DMS53 treated with DMSO at 0.1 percent for 48 hours (cell line): Measurements from ENCODE around the gene FOLR3.
"Not testable (repeated sequence)": the region's sequence is repeated elsewhere in the genome, so short reads cannot be mapped to it uniquely, and the experiment has no call there.

Experiments
- DNase-seq: peaks from one replicate; lab custom pipeline; 2025; ENCODE audit not compliant: unreplicated experiment; lab: John Stamatoyannopoulos, UW

The FOLR3 gene

GRCh38 chr11:72123117-72123653 is 12.3 kb upstream of the FOLR3 start:
- no peak for DNase-seq

DNA sequence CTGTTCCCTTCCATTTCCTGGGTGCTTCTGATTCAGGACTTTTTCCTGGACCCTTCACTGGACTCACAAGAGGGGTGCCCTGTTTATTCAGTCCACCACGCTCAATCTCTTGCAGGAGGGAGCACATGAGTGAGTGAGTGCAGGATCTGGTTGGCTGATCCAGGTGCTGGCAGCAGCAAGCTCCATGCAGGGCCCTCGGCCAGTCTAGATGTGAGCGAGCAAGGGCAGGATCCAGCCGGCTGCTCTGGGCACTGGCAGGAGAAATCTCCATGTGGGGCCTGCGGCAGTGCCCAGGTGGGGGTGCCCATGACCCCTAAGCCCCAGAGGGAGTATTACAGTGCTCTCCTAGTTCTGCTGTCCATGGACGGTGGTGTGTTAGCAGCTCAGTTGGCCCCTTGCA is 11.5 kb upstream of the FOLR3 start:
- no peak for DNase-seq

DNA sequence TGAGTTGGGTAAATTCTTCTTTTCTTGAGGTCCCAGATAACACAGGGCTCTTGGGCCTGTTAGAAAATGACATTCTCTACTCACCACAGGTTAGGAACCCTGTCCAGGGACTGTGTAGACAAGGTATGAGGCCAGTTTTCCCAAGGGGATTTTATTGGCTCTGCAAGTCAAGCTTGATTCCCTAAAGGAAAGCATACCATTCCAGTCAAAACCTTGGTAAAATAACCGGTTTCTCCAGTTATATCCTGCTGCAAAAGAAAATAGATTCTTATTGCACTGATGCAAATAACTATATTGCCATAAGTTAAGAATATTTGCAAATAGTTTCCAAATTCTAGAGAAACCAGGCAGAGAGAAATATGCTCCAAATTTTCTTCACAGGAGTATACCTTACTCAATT is 9.6 kb upstream of the FOLR3 start:
- no peak for DNase-seq

GRCh38 chr11:72127923-72128322 is 7.6 kb upstream of the FOLR3 start:
- DNase-seq = no peak

GRCh38 chr11:72129381-72129780 is 6.1 kb upstream of the FOLR3 start:
- DNase-seq = no peak

DNA sequence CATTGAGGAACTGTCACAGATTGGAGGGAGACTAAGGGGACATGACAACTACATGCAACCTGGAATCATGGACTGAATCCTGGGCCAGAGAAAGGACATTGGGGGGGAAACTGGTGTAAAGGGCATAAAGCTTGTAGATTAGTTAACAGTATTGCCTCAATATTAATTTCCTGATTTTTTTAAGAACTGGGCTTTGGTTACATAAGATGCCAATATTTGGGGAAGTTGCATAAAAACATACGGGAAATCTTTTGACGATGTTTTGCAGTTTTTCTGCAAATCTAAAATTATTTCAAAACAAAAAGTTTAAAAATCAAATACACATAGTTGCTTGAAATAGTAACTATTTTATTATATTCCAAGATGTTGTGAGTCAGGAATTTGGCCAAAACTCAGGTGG is 2.9 kb upstream of the FOLR3 start:
- no peak for DNase-seq

DNA sequence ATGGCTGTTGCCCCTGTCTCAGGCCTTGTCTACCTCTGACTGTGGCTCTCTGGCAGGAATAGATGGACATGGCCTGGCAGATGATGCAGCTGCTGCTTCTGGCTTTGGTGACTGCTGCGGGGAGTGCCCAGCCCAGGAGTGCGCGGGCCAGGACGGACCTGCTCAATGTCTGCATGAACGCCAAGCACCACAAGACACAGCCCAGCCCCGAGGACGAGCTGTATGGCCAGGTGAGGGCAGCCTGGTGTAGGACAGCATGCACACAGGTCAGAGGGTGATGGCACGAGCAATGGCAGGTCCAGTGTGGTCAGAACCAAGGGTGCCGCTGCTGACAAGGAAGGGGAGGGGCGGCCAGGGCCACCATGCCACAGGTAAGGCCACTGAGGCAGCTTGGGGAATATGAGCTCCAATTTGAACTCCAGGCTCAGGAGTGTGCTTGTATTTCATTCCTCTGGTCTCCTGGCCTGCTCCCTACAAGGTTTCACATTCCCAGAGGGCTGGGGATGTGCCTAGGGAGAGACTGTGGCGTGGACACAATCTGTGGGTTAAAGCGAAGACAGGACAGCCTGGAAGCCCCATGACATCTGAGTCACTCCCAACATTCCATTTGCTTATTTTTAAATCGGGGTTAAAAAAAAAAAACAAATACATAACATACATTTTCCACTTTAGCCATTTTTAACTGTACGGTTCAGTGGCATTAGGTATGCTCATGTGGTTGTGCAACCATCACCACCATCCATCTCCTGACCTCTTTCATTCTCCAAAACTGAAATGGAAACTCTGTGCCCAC is 562 bp downstream of the FOLR3 start:
- no peak for DNase-seq

DNA sequence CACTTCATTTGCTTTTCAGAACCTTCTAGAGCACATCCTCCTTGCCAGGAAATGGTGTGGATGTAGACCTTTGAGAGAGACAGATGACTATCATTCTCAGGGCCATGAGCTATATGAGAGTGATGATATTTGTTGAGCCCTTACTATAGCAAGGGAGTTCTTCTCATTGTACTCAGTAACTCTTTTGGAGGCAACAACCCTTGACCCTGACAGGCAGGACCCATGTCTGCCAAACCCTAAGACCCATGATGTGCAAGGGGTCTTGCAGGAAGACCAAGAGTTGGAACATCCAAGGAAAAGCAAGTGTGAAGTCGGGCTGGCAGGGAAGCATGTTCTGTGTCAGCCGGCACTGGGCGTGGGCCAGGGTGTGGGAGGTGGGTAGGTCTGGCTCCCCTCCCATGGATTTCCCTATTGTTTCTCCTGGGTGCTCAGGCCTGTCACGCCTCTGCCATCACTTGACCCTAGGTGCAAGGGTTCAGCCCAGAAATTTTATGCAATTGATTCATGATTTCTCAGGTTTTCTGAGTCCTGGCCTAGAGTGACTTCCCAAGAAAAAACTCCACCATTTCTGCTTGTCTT is 1.2 kb downstream of the FOLR3 start:
- no peak for DNase-seq

- no peak for DNase-seq
Observed at GRCh38 chr11:72138821-72139390, 3.4 kb downstream of the FOLR3 start.

GRCh38 chr11:72139500-72139899 is 4.0 kb downstream of the FOLR3 start:
- DNase-seq = no peak

DNA sequence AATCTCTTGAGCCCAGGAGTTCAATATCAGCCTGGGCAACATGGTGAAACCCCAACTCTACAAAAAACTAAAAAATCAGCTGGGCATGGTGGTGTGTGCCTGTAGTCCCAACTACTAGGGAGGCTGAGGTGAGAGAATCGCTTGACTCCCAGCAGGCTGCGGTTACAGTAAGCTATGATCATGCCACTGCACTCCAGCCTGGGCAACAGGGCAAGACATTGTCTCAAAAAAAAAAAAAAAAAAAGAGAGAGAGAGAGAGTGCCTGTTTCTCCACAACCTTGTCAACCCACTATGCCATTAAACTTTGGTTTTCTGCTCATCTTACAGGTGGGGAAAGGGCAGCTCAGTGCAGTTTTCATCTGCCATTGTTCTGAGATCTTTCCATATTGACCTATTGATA is 5.1 kb downstream of the FOLR3 start:
- no peak for DNase-seq

DNA sequence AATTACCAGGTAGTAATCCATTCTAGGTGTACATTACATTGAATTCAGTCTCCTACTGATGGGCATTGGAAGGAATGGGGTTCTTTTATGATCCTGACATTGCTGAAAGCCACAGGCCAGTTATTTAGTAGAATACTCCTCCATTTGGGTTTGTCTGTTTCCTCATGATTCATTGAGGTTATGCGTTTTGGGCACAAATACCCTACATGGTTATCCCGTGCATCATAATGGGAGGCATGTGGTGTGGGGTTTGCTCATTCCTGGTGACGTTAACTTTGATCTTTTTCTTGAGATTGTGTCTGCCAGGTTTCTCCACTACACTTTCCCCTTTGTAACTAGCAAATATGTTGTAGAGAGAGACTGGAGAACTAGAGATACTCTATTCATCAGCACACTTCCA is 5.5 kb downstream of the FOLR3 start:
- no peak for DNase-seq

GRCh38 chr11:72142086-72142485 is 6.6 kb downstream of the FOLR3 start:
- not testable (repeated sequence) for DNase-seq

DNA sequence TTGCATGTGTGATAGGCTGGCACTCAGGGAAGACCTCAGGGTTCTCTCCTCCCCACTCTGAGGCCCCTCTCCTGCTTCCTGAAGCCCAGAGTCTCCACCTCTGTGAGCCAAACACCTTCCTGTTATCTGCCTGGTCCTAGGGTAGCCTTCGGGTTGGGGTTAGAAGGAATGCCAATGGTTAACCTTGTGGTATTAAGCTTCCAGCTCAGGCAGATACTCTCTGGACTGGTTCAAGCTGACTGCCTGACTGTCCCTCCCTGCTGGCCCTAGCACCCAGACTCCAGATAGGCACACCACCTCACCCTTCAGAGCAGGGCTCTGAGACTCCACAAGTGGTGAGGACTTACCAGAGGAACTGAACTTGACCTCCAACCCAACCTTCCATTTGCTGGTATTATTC is 7.0 kb downstream of the FOLR3 start:
- DNase-seq = not testable (repeated sequence)

DNA sequence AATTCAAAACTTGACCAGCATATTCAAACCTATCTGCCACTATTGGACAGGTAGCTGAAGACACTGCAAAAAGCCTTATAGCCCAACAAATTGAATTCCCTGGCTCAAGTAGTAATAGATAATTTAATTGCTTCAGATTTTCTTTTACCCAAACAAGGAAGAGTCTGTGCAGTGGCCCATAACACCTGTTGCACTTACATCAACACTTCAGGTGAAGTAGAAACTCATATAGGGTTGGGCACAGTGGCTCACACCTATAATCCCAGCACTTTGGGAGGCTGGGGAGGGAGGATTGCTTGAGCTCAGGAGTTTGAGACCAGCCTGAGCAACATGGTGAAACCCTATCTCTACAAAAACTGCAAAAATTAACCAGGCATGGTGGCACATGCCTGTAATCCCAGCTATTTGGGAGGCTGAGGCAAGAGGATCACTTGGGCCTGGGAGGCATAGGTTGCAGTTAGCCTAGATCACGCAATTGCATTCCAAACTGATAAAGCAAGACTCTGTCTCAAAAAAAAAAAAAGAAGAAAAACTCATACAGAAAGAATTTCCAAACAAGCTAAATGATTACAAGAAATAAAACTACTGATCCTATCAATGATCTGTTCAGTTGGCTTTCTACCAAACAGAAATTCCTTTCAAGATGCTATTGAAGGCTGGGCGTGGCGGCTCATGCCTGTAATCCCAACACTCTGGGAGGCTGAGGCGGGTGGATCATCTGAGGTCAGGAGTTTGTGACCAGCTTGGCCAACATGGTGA is 9.5 kb downstream of the FOLR3 start:
- no peak for DNase-seq

GRCh38 chr11:72146625-72147024 is 11.1 kb downstream of the FOLR3 start:
- no peak for DNase-seq

GRCh38 chr11:72150882-72151281 is 15.4 kb downstream of the FOLR3 start:
- no peak for DNase-seq

DNA sequence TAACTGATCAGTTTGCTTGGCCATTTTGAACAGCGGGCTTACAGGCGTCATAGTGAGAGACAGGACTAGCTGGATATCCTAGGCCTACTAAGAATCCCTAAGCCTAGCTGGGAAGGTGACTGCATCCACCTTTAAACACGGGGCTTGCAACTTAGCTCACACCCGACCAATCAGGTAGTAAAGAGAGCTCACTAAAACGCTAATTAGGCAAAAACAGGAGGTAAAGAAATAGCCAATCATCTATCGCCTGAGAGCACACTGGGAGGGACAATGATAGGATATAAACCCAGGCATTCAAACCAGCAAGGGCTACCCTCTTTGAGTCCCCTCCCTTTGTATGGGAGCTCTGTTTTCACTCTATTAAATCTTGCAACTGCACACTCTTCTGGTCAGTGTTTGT is 18.3 kb downstream of the FOLR3 start:
- DNase-seq = not testable (repeated sequence)

DNA sequence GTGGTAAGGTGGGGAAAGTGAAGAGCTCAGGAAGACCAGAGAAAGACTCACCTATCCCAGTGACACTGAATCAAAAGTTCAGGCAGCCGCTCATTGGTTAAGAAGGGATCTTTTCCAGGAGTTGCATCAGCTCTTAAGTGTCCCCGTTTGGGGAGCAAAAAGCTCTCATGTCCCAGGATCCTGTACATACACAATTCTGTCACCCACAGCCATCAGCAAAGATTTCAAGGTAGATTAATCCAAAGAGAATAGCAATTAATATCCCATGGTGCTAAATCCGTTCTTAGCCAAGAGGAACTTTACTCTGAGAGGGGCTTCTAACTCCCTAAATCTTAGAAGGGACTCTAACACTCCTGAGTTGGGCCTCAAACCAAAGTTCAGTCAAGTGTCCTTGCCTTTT is 19.3 kb downstream of the FOLR3 start:
- no peak for DNase-seq

- no peak for DNase-seq
Observed at GRCh38 chr11:72155751-72156150, 20.2 kb downstream of the FOLR3 start.

DNA sequence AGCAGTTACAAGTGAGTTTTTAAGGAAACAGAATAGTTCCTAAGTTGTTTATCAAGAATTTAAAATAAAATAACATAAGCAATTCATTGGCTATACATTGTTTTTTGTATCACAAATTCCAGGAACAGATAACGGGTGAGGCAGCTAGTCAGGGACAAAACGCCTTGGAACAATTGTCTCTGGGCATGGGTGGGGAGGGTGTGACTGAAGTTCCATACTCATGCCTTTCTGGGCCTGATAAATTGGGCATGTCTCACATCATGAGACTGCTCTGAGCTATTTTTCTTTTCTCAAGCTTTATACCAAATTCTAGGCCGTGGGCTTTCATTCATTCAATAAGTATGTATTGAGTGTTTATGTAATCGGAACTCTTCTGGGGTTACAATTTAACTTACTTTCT is 21.6 kb downstream of the FOLR3 start:
- DNase-seq = no peak

- DNase-seq = no peak
Observed at GRCh38 chr11:72160319-72160718, 24.8 kb downstream of the FOLR3 start.
